H1 (cell line): ENCODE results near the gene NXPH3. TPM values are rescaled to one million over a fixed set of nuclear protein-coding genes. Genes with fewer than 3 reads are reported as not detected.
A peak's percentile ranks its signal among the peaks of the same experiment; 100 is the strongest.

Experiments used
- CTCF ChIA-PET: fragments of 300-600 bp; sonication (Branson Sonifier 250); formaldehyde crosslinking; loops from one replicate; lab custom pipeline; 2021; ENCODE audit not compliant: partially characterized antibody; lab: Charles Lee
- POLR2A ChIA-PET: fragments of 300-600 bp; sonication (Branson Sonifier 250); formaldehyde crosslinking; loops from one replicate; lab custom pipeline; 2021; ENCODE audit warnings: inconsistent platforms; ENCODE audit not compliant: partially characterized antibody; lab: Charles Lee
- DNase-seq, 2 experiments: peaks; one replicate each; pipeline versions ENCODE4 v3.0.0 to v3.0.0-alpha.2; 2010 to 2022; ENCODE audit warnings: low spot score in 2 of 2, low read depth in 1 of 2, mixed read lengths in 1 of 2
- FAIRE-seq: peaks from 2 replicates; lab custom pipeline; 2011; peaks lifted over from hg19 to GRCh38; lab: Jason Lieb, UNC
- H2AFZ ChIP-seq: 2 replicates; pipeline ENCODE4 v1.8.1; 2012; ENCODE audit warnings: low read length, inconsistent platforms
- H2AK5ac ChIP-seq: 2 replicates; pipeline ENCODE4 v1.6.1; 2013; ENCODE audit warnings: low read depth, low read length
- H2BK120ac ChIP-seq: replicated peaks from 2 replicates; pipeline ENCODE3; 2013; ENCODE audit warnings: low read depth, low read length, inconsistent platforms
- H2BK12ac ChIP-seq: 2 replicates; pipeline ENCODE4 v1.6.1; 2013; ENCODE audit warnings: low read depth, low read length
- H2BK15ac ChIP-seq: 2 replicates; pipeline ENCODE4 v1.6.1; 2013; ENCODE audit warnings: low read length
- H2BK20ac ChIP-seq: 2 replicates; pipeline ENCODE4 v1.6.1; 2013; ENCODE audit warnings: low read length
- H2BK5ac ChIP-seq: 2 replicates; pipeline ENCODE4 v1.6.1; 2013; ENCODE audit warnings: low read depth, low read length
- H3K14ac ChIP-seq: 2 replicates; pipeline ENCODE4 v1.6.1; 2013; ENCODE audit warnings: inconsistent platforms; ENCODE audit not compliant: insufficient read length
- H3K18ac ChIP-seq: 2 replicates; pipeline ENCODE4 v1.6.1; 2013; ENCODE audit warnings: low read length; ENCODE audit errors: extremely low read depth
- H3K23ac ChIP-seq: 2 replicates; pipeline ENCODE4 v1.6.1; 2013; ENCODE audit warnings: inconsistent platforms; ENCODE audit not compliant: insufficient read length
- H3K23me2 ChIP-seq: 2 replicates; pipeline ENCODE4 v1.6.1; 2013; ENCODE audit warnings: low read depth, low read length
- H3K27ac ChIP-seq: 2 replicates; pipeline ENCODE4 v1.6.1; 2011; ENCODE audit warnings: low read depth, low read length, inconsistent platforms
- H3K27me3 ChIP-seq, 4 experiments: replicated peaks in 1 of 4; 1 replicate in 1 of 4; 2 replicates in 3 of 4; pipeline versions ENCODE4 v1.6.1 to v1.8.1; 2011 to 2013; ENCODE audit warnings: low read length in 3 of 4, mild to moderate bottlenecking in 3 of 4, inconsistent platforms in 2 of 4, mixed read lengths in 2 of 4, moderate library complexity in 1 of 4; ENCODE audit not compliant: control insufficient read depth in 3 of 4, insufficient read depth in 3 of 4; ENCODE audit errors: extremely low read depth in 1 of 4
- H3K36me3 ChIP-seq, 4 experiments: 2 replicates each; pipeline versions ENCODE4 v1.6.1 to v1.8.1; 2011 to 2013; ENCODE audit warnings: mild to moderate bottlenecking in 4 of 4, low read length in 3 of 4, moderate library complexity in 2 of 4, control low read depth in 1 of 4, inconsistent platforms in 1 of 4; ENCODE audit not compliant: insufficient read depth in 4 of 4, control insufficient read depth in 2 of 4
- H3K4ac ChIP-seq: replicated peaks from 2 replicates; pipeline ENCODE3; 2013; ENCODE audit warnings: low read length, low read depth, mixed read lengths, inconsistent platforms; ENCODE audit not compliant: insufficient read length
- H3K4me1 ChIP-seq, 4 experiments: replicated peaks in 1 of 4; 1 replicate in 1 of 4; 2 replicates in 3 of 4; pipeline versions ENCODE4 v1.6.1 to v1.8.1; 2011 to 2013; ENCODE audit warnings: low read length in 3 of 4, inconsistent platforms in 2 of 4, mixed read lengths in 1 of 4; ENCODE audit not compliant: insufficient read depth in 4 of 4, control insufficient read depth in 3 of 4
- H3K4me2 ChIP-seq, 2 experiments: 2 replicates each; pipeline versions ENCODE4 v1.6.1 to v1.8.1; 2011 to 2013; ENCODE audit warnings: low read depth in 2 of 2, low read length in 2 of 2, control low read depth in 1 of 2, inconsistent platforms in 1 of 2, mild to moderate bottlenecking in 1 of 2; ENCODE audit not compliant: insufficient read depth in 1 of 2
- H3K4me3 ChIP-seq, 4 experiments: fragments of 200-600, 300-600 bp in 1 of 4; sonication (generic), shearing (Covaris generic), sonication (Bioruptor Twin) in 1 of 4; 2 replicates each; pipeline versions ENCODE4 v1.5.1 to v1.8.1; 2011 to 2016; ENCODE audit warnings: low read length in 4 of 4, low read depth in 3 of 4, control low read depth in 2 of 4, inconsistent platforms in 2 of 4, mild to moderate bottlenecking in 2 of 4, mixed read lengths in 1 of 4, moderate library complexity in 1 of 4; ENCODE audit not compliant: insufficient read depth in 2 of 4; ENCODE audit errors: extremely low read depth in 1 of 4
- H3K56ac ChIP-seq: replicated peaks from 2 replicates; pipeline ENCODE3; 2013; ENCODE audit warnings: low read depth, mild to moderate bottlenecking, mixed read lengths, low read length, inconsistent platforms; ENCODE audit not compliant: insufficient read length
- H3K79me1 ChIP-seq: 2 replicates; pipeline ENCODE4 v1.6.1; 2013; ENCODE audit warnings: low read depth, low read length, control low read depth
- H3K79me2 ChIP-seq, 2 experiments: 2 replicates each; pipeline versions ENCODE4 v1.6.1 to v1.8.1; 2012 to 2013; ENCODE audit warnings: low read length in 2 of 2, mild to moderate bottlenecking in 2 of 2, inconsistent platforms in 1 of 2; ENCODE audit not compliant: insufficient read depth in 2 of 2, control insufficient read depth in 1 of 2
- H3K9ac ChIP-seq, 4 experiments: replicated peaks in 1 of 4; 1 replicate in 1 of 4; 2 replicates in 3 of 4; pipeline versions ENCODE4 v1.6.1 to v1.8.1; 2011 to 2013; ENCODE audit warnings: low read depth in 3 of 4, low read length in 3 of 4, control low read depth in 2 of 4, mild to moderate bottlenecking in 2 of 4, moderate library complexity in 2 of 4, inconsistent platforms in 1 of 4; ENCODE audit errors: extremely low read depth in 1 of 4
- H3K9me3 ChIP-seq, 2 experiments: 2 replicates each; pipeline versions ENCODE4 v1.6.1 to v1.8.1; 2012 to 2013; ENCODE audit warnings: mild to moderate bottlenecking in 2 of 2, moderate library complexity in 2 of 2, control low read depth in 1 of 2, inconsistent platforms in 1 of 2, low read depth in 1 of 2, low read length in 1 of 2, mixed read lengths in 1 of 2; ENCODE audit not compliant: insufficient read depth in 2 of 2
- H4K20me1 ChIP-seq, 2 experiments: replicated peaks in 1 of 2; 2 replicates each; pipeline versions ENCODE3 to v1.8.1; 2011 to 2013; ENCODE audit warnings: inconsistent platforms in 2 of 2, low read length in 2 of 2, mild to moderate bottlenecking in 1 of 2; ENCODE audit not compliant: insufficient read depth in 2 of 2, control insufficient read depth in 1 of 2
- H4K5ac ChIP-seq: 2 replicates; pipeline ENCODE4 v1.6.1; 2013; ENCODE audit warnings: low read length, low read depth, mixed read lengths, inconsistent platforms; ENCODE audit not compliant: insufficient read length
- H4K8ac ChIP-seq: 2 replicates; pipeline ENCODE4 v1.8.0; 2013; ENCODE audit warnings: mild to moderate bottlenecking, moderate library complexity, low read length, inconsistent platforms; ENCODE audit not compliant: insufficient read depth; ENCODE audit errors: extremely low read depth
- H4K91ac ChIP-seq: replicated peaks from 2 replicates; pipeline ENCODE3; 2013; ENCODE audit warnings: low read length, mixed read lengths, inconsistent platforms; ENCODE audit not compliant: insufficient read length
- ASH2L ChIP-seq: fragments of 200-600, 300-600 bp; sonication (generic); IDR thresholded peaks from one replicate; pipeline ENCODE4 v1.7.1; 2017; ENCODE audit warnings: low read length
- BACH1 ChIP-seq: IDR thresholded peaks from 2 replicates; pipeline ENCODE4 v1.6.1; 2012; ENCODE audit warnings: low read length, improper control_type of control experiment
- CBX5 ChIP-seq: fragments of 300-800, 300-1000 bp; sonication (generic); IDR thresholded peaks from 2 replicates; pipeline ENCODE4 v1.7.1; 2016; ENCODE audit warnings: antibody characterized with exemption, low read length, low read depth
- CBX8 ChIP-seq: fragments of 300-800, 300-1000 bp; sonication (generic); IDR thresholded peaks from 2 replicates; pipeline ENCODE4 v1.7.1; 2016; ENCODE audit warnings: low read depth, low read length, borderline replicate concordance
- CEBPB ChIP-seq: IDR thresholded peaks from 2 replicates; pipeline ENCODE4 v1.6.1; 2012; ENCODE audit warnings: low read depth, low read length
- CTCF ChIP-seq, 3 experiments: IDR thresholded peaks; 1 replicate in 2 of 3; 2 replicates in 1 of 3; pipeline versions ENCODE4 v1.5.1 to v1.6.1; 2011; ENCODE audit warnings: low read length in 3 of 3, mild to moderate bottlenecking in 3 of 3, inconsistent platforms in 2 of 3, low read depth in 1 of 3, moderate library complexity in 1 of 3; ENCODE audit not compliant: insufficient read depth in 1 of 3; ENCODE audit errors: control extremely low read depth in 1 of 3
- E2F6 ChIP-seq: IDR thresholded peaks from 2 replicates; pipeline ENCODE4 v1.6.1; 2012; ENCODE audit warnings: inconsistent platforms
- JUND ChIP-seq: IDR thresholded peaks from 2 replicates; pipeline ENCODE4 v1.6.1; 2011; ENCODE audit warnings: mild to moderate bottlenecking, improper control_type of control experiment, low read length
- WGBS, 2 experiments: shearing (Covaris generic) in 1 of 2; methylation state at CpG; one replicate each; pipeline versions ENCODE4 v1.1.6 to v1.1.7; 2013 to 2015; ENCODE audit warnings: low lambda C conversion rate in 2 of 2, mixed read lengths in 2 of 2, inconsistent platforms in 1 of 2, low coverage in 1 of 2, missing lambda C conversion rate in 1 of 2; ENCODE audit not compliant: insufficient replicate concordance in 2 of 2, insufficient coverage in 1 of 2, insufficient read length in 1 of 2; ENCODE audit errors: extremely low coverage in 1 of 2, missing lambda C conversion rate in 1 of 2; 5-methylcytosine and 5-hydroxymethylcytosine counted together
- polyA plus RNA-seq, 7 experiments: library from polyadenylated mRNA; depleted of rRNA in 3 of 7; stranded (reverse) in 5 of 7; unstranded in 2 of 7; fragments of >200 nt in 5 of 7; fragments of 200-250 nt in 2 of 7; gene quantifications; 1 replicate in 5 of 7; 2 replicates in 1 of 7; 4 replicates in 1 of 7; pipeline versions ENCODE4 v1.2.1 to v1.2.3, GENCODE V29; 2011 to 2013; ENCODE audit warnings: missing spikeins in 2 of 7, mixed read lengths in 2 of 7
- total RNA-seq: library from RNA; stranded (reverse); fragmentation: NEBNext Ultra II Directional; extraction: Animal tissue kit (Norgen Biotek cat#: 25700); gene quantifications from 2 replicates; pipeline ENCODE4 v1.2.1, GENCODE V29; 2021

Gene NXPH3
- total and polyA plus RNA-seq, 2 of the 8 experiments (the other 6 are each of a cell fraction or from before 2014, with no cell fraction given) = 2.5 to 3.7 TPM

DNA sequence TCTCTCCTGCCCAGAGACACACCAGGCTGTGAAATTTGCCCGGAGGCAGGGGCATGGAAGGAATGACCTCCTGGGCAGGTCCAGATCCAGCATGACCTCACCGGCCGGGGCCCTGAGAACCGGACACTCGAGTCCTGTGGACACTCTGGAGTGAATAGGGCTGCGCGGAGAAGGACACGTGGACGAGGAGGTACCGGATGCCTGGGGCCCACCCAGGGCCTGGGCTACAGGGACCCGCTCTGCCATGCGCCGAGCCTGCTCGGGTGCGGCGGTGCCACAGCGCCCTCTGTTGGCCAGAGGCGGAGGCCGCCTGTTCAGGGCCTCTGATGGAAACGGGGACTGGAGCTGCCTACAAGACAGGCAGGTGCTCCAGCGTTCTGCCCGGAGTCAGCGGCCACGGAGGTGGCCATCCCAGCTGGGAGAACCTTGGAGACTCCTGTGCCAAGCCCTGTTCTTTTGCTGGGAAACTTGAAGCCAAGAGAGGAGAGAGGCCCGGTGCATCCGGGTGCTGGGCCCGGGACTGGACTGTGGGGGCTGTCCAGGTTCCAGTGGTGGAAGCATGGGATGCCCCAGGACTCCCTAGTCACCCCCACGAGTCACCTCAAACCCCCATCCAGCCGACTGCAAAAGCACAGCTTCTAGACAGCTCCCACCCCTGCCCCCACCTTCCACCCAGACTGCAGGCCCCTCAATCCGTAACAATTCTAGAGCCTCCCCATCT, 19.3 kb upstream of the NXPH3 start:
- Histone ChIP-seq H4K5ac (peak overlapping the region; percentile 51), H2BK20ac (peak overlapping the region; percentile 4; the same call in 1 of the 2 replicates), H3K4me3 (peak overlapping the region in 1 of 4 experiments; percentile 15; a peak in 1 of 8 replicates), H2BK15ac (no peak overlapping the region; the same call in 1 of the 2 replicates), H3K9me3 (no peaks in the 10 kb centered on the region), H4K8ac (peak overlapping the region; percentile 69), H2BK12ac (peak overlapping the region; percentile 22; the same call in 1 of the 2 replicates), H3K4me2 (peak overlapping the region in 1 of 2 experiments; percentile 30; a peak in 2 of 4 replicates), H4K91ac (peak overlapping the region; percentile 61), H3K27ac (no peak overlapping the region), H3K79me2 (no peaks in the 10 kb centered on the region), H3K4me1 (no peaks in the 10 kb centered on the region), H3K27me3 (peaks cover 0 to 3% (median 1%) of the 10 kb centered on the region in 4 experiments; a peak in 2 of 7 replicates), H3K14ac (no peak overlapping the region), H3K56ac (no peak overlapping the region), H3K18ac (no peak overlapping the region), H3K23me2 (no peaks in the 10 kb centered on the region), H2BK5ac (no peak overlapping the region), H2AK5ac (no peak overlapping the region), H3K9ac (no peak overlapping the region), H4K20me1 (no peaks in the 10 kb centered on the region), H3K79me1 (no peaks in the 10 kb centered on the region), H3K23ac (no peak overlapping the region), H2BK120ac (no peak overlapping the region), H2AFZ (peak overlapping the region; percentile 98), H3K36me3 (no peaks in the 10 kb centered on the region), H3K4ac (peak overlapping the region; percentile 90)
- 20% methylated on average over 27 of the region's 30 CpGs; no CpG with 5 or more reads in 1 of the 2 experiments for WGBS, 2 experiments
- ChIA-PET CTCF (interaction anchor here (0.6 to 16.4 kb wide), 62 partner anchors 10 to 445 kb away, joined by 3 to 228 read pairs (median 6); partner anchors contain the start of genes NGFR, NXPH3, PHB1 and PHOSPHO1), POLR2A (interaction anchor here (0.6 to 1.4 kb wide), 4 partner anchors 10 to 148 kb away, joined by 3 to 5 read pairs (median 4); partner anchors contain the start of gene NGFR)
- peak in 1 of 2 experiments; percentile 98 for DNase-seq
- FAIRE-seq = no peak
- TF ChIP-seq E2F6 (peak; percentile 79; the same call in 1 of the 2 replicates), CEBPB (no peak), CBX5 (no peak), ASH2L (no peak), CTCF (IDR thresholded peaks at IDR 0.05; ENCODE audit: control extremely low read depth in 1 of 3, insufficient read depth in 1 of 3, low read depth in 1 of 3, low read length in 3 of 3) (peak; percentile 94 to 98 (median 98)), JUND (peak; percentile 61; the same call in 1 of the 2 replicates), CBX8 (no peak), BACH1 (peak; percentile 14; the same call in 1 of the 2 replicates)
